NT2/D1 (cell line): ENCODE measurements around the gene PRELID3B.

Experiments used
- YY1 ChIP-seq: IDR thresholded peaks from 2 replicates; pipeline ENCODE4 v1.6.1; 2011; ENCODE audit not compliant: insufficient read length, insufficient read depth
- ZNF274 ChIP-seq: IDR thresholded peaks from 2 replicates; pipeline ENCODE4 v1.6.1; 2011; ENCODE audit warnings: mild to moderate bottlenecking, low read depth, low read length

GRCh38 chr20:58986286-58986967, 56.2 kb downstream of the PRELID3B start:
- TF ChIP-seq ZNF274: no peak
- TF ChIP-seq YY1: no peak
